Activated CD8-positive, alpha-beta memory T cell treated with anti-CD3 and anti-CD28 coated beads, Interleukin-2, amount 50 U/mL, for 24 hours (primary cell): ENCODE data around the gene S1PR5.
"Not testable (repeated sequence)": the region's sequence is repeated elsewhere in the genome, so short reads cannot be mapped to it uniquely, and the experiment has no call there.

Source experiments
- DNase-seq: peaks from one replicate; pipeline ENCODE4 v3.0.0-alpha.2; 2020; ENCODE audit errors: extremely low read depth

The S1PR5 gene

GRCh38 chr19:10517361-10517759 lies at the start of gene S1PR5:
S1PR5 (minus strand) TSS chr19:10517447; CDS start chr19:10515011, 2,436 bp downstream.
- no peak for DNase-seq

- no peak for DNase-seq
Observed at GRCh38 chr19:10566658-10567410, 49.6 kb upstream of the S1PR5 start.

- no peak for DNase-seq
Observed at GRCh38 chr19:10566408-10566657, 49.1 kb upstream of the S1PR5 start.

GRCh38 chr19:10565567-10566407 lies 48.5 kb upstream of the S1PR5 start, which contains the start of gene KRI1:
KRI1 (minus strand) TSS chr19:10566010; CDS start chr19:10565999, 11 bp downstream.
- peak; percentile 96 for DNase-seq

- no peak for DNase-seq
Observed at GRCh38 chr19:10565028-10565566, 47.9 kb upstream of the S1PR5 start.

GRCh38 chr19:10562609-10563008 lies 45.4 kb upstream of the S1PR5 start:
- no peak for DNase-seq

GRCh38 chr19:10560154-10560553 lies 42.9 kb upstream of the S1PR5 start:
- DNase-seq = no peak

- no peak for DNase-seq
Observed at GRCh38 chr19:10557603-10558197, 40.5 kb upstream of the S1PR5 start.

- DNase-seq = no peak
Observed at GRCh38 chr19:10555610-10555973, 38.3 kb upstream of the S1PR5 start.

- DNase-seq = no peak
Observed at GRCh38 chr19:10554760-10555609, 37.7 kb upstream of the S1PR5 start.

- DNase-seq = no peak
Observed at GRCh38 chr19:10553943-10554381, 36.7 kb upstream of the S1PR5 start.

GRCh38 chr19:10553087-10553667 lies 35.9 kb upstream of the S1PR5 start:
- DNase-seq = no peak

GRCh38 chr19:10552510-10553053 lies 35.3 kb upstream of the S1PR5 start:
- DNase-seq = no peak

GRCh38 chr19:10551698-10552301 lies 34.6 kb upstream of the S1PR5 start:
- no peak for DNase-seq

- not testable (repeated sequence) for DNase-seq
Observed at GRCh38 chr19:10551006-10551405, 33.8 kb upstream of the S1PR5 start.

GRCh38 chr19:10550336-10550735 lies 33.1 kb upstream of the S1PR5 start:
- DNase-seq = no peak

- no peak for DNase-seq
Observed at GRCh38 chr19:10549733-10550132, 32.5 kb upstream of the S1PR5 start.

GRCh38 chr19:10548746-10549276 lies 31.6 kb upstream of the S1PR5 start:
- no peak for DNase-seq

GRCh38 chr19:10546817-10547216 lies 29.6 kb upstream of the S1PR5 start:
- DNase-seq = no peak

- DNase-seq = no peak
Observed at GRCh38 chr19:10544753-10545251, 27.6 kb upstream of the S1PR5 start.
